CD4-positive, alpha-beta T cell treated with Interleukin-6 at 100 ng/mL for 8 hours (primary cell): ENCODE measurements around the gene PHLPP1.

Experiments used
- DNase-seq: peaks from one replicate; pipeline ENCODE4 v3.0.0-alpha.2; 2020; ENCODE audit warnings: mixed read lengths, low spot score

The PHLPP1 gene

DNA sequence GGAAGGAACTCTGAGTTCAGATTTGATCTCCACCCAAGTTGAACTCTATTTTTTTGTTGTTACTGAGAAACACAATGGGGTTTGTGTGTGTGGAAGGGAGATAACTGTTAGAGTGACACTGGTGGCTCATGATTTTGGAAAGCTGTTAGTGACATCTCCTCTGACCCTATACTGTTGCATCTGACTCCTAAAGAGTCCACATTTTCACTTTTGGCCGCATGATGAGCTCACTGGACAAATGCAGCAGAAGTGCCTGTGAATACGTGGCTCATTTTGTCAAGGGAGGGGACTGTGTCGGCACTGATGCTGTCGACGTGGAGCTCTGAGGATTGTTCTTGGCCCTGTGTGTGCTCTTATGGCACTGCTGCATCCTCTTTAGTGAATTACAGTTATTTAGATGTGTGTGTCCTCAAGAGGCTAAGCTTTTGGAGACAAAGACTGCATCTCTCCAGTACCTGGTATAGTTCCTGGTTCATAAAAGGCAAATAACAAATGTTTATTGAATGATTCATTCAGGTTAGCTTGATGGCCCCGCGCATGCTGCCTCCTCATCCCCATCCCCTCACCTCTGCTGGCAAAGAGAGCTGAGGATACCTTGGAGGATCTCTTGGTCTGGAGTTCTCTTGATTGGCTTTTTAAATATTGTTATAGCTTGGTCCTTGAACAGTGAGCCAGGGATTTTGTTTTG is 135.4 kb downstream of the PHLPP1 start:
- DNase-seq: no peak

DNA sequence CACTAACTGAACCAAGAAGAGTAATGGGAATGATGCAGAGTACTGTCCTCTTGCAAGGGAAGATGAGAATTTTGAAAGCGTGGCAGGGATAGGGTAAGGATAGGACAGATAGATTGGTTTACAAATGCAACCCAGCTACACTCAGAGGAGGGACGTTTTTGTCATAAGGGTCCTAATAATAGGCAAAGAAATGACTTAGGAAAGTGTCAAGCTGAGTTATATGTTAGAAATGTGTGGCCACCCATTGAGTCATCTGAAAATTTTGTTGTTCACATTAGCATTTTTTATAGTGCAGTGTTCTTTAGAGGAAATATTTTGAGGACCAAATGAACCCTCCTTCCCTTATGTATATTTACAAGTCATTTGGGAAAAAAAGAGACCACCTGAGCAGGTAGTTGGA is 137.5 kb downstream of the PHLPP1 start:
- no peak for DNase-seq

DNA sequence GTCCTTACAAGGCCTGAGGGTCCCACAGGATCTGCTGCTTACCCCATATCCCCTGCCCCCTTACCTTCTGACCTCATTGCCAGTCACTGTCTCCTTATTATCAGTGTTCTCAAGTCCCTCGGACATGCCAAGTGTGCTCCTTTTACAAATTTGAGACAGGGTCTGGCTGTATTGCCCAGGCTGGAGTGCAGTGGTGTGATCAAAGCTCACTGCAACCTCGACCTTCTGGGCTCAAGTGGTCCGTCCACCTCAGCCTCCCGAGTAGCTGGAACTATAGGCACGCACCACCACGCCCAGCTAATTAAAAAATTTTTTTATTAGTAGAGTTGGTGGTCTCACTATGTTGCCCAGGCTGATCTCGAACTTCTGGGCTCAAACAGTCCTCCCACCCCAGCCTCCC is 141.0 kb downstream of the PHLPP1 start:
- no peak for DNase-seq

DNA sequence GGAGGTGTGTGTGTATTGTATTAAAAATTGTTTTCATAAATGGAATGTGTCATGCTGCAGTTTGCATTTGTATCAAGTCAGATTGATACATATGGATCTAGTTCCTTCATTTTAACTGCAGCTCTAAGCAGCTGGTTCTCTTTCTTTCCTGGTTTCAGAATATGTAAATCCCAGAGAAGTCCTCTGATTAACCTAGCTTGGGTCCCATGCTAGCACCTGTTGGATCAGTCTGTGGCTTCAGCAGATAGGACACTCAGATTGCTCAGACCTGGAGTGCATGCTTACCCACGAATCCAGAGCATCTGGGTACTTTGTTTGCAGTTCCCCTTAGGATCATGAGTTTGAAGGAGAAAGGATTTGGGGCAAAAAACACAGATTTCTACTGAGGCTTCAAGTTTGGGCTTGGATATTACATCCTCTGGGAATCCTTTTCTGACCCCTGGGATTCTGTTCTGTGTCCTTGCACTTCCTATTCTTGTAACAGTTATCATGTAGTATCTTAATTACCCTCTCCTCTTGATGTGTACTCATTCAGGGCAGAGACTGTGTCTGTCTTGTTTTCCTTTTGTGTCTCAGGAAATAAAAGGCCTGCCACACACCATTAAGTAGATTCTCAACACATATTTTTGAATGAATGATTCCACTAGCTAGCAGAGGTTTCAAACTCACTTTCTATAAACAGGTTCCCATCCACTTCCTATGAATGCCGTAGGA is 142.1 kb downstream of the PHLPP1 start:
- no peak for DNase-seq

DNA sequence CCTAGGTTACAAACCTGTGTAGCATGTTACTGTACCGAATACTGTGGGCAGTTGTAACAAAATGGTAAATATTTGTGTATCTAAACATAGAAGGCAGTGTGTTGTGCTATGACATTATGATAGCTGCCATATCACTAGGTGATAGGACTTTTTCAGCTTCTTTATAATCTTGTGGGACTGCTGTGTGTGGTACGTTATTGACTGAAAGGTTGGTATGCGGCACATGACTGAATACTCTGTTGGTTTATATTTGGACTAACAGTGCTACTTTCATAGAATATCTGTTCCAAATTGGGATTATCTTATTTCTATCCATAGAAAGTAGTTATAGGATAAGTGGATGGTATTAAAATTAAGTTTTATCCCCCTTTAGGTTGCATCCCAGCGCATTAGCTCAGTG is 144.7 kb downstream of the PHLPP1 start:
- no peak for DNase-seq

DNA sequence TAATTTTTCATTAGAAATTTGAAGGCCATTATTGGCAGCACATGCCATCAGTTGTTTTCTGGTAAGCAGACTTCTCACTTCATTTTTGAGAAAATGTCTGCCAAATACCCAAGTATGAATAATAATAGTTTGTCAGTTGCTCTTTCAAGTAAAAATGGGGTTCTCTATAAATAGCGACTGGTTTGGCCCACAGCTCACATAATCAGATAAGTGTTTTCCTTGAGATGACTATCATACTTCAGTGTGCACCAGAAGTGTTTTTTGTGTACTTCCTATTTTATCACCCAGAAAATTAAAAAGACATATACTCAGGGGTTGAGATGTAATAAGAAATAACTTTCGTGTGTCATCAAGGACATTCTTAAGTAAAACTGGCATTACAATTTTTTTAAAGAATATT is 147.1 kb downstream of the PHLPP1 start:
- DNase-seq: no peak

DNA sequence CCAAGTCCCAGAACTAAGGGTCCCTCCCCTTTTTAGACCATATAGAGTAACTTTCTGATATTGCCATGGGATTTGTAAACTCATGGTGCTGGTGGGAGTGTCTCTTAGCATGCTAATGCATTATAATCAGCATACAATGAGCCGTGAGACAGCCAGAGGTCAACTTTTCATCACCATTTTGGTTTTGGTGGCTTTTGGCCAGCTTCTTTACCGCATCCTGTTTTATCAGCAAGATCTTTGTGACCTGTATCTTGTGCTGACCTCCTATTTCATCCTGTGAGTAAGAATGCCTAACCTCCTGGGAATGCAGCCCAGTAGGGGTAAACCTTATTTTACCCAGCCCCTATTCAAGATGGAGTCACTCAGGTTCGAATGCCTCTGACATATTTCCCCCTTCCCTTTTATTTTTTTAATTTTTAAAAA is 148.2 kb downstream of the PHLPP1 start:
- DNase-seq: no peak

DNA sequence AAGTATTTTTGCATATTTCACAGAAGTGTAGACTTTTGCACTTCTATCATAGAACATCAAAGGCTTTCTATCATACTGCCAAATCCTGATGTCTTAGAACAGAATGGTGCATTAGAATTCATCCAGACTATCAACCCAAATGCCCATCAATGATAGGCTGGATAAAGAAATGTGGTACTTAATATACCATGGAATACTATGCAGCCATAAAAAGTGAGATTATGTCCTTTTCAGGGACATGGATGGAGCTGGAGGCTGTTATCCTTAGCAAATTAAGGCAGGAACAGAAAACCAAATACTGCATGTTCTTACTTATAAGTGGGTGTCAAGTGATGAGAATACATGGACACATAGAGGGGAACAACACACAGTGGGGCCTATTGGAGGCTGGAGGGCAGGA is 150.2 kb downstream of the PHLPP1 start:
- DNase-seq: no peak

DNA sequence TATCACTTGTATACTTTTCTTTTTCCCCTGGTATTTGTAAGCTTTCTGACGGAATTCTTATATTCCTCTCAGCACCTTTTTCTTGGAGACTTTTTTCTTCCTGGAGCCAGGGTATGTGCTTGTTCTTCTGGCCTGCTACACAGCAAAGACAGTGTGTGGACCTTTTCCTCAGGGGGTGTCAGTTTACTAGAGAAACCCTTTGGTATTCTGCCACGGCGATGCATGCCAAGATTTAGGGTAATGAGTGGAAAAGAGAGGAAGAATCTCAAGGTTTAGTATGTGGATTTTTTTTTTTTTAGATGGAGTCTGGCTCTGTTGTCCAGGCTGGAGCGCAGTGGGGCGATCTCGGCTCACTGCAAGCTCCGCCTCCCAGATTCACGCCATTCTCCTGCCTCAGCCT is 152.2 kb downstream of the PHLPP1 start:
- DNase-seq: no peak

DNA sequence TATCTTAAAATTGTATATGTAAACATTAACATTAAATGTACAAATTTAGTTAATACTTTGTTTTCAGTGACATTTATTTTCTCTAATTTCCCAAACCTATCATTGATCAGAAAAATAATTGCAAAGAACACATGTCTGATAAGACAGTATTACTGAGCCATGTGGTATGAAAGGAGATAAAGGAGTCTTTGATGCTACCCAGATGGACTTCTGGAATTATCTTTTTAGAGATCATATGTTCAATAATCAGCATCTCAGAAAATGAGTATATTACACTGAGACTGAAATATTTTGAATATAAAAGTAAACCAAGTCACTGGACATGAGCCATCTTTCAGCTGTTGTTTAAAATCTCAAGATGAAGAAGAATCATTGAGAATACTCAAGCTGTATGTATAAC is 153.3 kb downstream of the PHLPP1 start:
- DNase-seq: no peak

DNA sequence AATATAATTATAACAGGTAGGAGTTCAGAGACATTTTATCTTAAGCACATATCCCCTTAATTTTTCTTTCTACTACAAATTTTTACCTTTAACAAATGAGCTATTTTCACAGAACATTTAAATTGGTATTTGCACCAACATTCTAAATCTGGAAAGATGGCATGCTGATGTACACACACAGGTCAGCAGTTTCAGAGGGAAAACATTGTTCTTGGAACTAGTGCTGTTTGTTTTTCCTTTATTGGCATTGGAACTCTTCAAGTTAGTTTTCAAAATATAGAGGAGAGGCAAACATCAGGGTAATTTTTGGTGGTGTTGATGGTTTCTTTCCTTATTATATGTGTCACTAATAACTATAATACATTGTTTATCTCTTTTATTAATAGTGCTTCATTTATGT is 155.3 kb downstream of the PHLPP1 start:
- no peak for DNase-seq

DNA sequence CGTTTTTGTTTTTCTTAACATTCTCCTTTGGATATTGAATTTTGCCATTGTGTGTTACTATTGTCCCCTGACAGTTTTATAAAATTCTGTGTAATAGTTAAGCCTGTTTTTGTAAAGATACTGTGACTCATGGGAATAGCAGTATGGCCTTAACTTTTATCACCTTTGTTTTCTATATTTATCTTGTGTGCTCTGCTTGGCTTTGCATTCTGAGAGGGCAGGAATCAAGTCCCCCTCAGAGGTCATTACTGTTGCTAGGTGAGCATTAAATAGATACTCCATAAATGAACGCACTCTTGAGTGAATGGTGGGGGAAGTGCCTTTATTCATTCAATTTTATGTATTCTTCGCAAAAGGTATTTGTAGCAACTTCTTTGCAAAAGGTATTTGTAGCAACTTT is 160.0 kb downstream of the PHLPP1 start:
- no peak for DNase-seq

DNA sequence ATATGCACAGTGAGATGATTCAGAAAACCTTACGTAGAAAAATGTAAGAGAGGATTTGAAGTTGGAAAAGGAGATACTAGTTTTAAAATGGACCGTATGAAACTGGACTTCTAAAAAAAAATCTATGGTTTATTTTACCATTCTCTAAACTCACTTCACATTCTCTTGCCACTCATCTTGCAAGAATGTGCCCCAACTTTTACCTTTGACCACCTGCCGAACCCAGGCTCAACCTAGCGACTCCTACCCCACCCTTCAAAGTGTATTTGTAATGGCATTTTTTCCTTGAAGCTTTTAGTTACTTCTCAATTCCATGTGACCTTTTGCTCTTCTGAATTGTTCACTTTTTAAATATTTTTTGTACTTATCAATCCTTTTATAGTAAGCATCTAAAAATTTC is 160.8 kb downstream of the PHLPP1 start:
- DNase-seq: no peak

DNA sequence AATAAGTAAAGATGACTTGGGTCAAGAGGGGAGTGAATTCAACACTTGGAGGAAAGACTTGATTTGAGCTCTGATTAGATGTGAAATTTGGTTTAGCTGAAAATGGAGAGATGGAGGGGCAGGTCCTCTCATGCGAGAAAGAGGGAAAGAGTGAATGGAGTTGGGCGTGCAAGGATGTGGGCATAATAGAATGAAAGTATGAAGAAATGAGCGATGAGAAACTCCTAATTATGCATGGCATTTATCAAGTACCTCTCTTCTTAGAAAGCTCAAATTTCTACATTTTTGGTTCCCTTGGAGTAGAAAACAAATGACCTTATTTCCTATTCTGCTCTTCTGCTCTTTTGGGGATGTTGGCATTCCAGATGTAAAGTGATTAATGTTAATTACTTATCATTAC is 161.5 kb downstream of the PHLPP1 start:
- no peak for DNase-seq

DNA sequence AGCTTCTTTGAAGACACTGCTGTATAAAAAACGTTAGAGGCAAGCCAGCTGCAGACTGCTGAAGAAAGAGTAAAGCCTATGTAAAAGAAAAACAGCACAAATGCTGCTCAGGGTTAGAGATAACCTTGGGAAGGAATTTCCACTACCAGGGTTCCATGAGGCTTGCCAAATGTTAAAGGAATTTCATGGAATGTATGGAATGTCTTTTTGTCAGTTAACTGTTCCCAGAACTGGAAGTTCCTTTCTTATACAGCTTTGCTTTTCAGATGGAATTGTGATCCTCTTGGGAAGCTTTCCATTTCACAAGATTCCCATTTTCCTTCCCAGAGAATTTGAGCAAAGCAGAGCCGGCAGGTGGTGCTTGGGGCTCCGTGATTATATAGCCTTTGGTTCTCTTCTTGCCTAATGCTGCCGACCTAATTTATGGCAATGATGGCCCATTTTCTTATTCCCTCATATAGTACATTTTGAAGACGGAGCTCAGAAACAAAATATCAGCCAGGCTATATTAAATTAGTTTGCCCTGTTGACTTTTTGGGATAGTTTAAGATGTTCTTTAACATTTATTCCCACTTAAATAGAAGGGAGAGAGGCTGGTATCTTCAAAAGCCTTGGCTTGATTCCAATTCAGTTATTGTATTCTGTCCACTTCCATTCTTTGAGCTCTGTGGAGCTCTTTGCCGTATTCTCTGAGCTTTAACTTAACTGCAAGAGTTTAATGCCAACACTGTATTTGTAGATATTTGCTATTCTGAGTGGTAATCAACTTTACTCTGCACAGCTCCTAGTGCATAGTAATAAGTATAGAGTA is 162.3 kb downstream of the PHLPP1 start:
- no peak for DNase-seq

DNA sequence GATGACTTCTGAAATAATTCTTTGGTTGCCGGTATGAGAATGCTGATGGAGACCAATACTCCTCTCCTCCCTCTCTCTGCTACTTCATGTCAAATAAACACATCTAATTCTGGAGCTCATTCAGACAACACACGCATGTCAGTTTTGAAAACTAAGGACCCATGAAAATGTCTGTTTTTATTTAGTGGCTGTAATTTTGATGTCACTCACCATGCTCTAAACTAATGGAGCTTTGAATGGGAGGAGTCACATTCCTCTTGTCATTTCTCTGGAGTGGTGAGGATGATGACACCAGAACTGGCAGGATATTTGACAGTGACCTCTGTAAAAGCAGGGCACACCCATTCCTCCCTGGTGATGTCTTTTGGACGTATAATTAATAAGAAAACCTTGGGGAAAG is 163.0 kb downstream of the PHLPP1 start:
- no peak for DNase-seq

DNA sequence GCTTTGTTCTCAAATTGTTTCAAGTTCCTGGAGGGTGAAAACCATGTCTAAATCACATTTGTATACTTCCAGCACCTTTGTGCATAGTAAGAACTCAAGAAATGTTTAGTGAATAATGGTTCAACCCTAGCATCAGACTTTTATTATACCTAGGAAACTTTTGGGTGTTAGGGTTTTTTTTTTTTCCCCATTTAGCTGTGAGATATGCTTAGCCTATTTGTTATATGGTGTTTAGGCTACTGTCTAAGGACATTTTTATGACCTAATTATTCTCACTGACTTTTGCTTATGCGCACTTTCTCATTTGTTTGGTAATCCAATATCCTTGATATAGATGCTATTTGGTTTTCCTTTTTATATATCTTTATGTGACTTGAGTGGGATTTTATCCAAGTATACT is 164.7 kb downstream of the PHLPP1 start:
- DNase-seq: no peak

DNA sequence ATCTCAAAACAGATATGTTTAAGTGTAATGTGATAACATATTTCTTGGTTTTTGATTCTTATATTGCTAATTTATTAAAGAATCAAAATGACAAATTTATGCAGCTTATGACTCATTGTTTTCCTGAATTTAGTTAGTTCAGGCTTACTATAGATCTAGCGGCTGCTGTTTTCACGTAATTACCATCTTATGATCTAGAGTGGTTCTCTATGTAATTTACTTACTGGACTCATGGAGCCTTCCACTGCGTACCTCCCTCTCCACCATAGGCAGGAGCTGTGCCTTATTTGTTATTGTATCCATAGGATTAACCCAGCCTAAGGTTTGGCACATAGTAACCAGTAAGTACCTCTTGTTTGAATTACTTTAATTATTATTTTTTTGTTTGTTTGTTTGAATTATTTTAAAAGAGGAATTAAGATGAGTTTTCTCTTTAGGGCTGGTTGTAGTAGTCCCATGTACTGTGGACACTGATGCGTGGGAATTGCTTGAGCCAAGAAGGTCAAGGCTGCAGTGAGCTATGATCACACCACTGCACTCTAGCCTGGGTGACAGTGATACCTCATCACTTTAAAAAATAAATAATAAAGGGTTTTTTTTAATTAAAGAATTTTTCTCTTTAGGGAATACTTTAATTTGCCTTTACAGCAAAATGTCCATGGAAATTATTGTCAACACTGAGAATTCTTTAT is 165.5 kb downstream of the PHLPP1 start:
- no peak for DNase-seq

DNA sequence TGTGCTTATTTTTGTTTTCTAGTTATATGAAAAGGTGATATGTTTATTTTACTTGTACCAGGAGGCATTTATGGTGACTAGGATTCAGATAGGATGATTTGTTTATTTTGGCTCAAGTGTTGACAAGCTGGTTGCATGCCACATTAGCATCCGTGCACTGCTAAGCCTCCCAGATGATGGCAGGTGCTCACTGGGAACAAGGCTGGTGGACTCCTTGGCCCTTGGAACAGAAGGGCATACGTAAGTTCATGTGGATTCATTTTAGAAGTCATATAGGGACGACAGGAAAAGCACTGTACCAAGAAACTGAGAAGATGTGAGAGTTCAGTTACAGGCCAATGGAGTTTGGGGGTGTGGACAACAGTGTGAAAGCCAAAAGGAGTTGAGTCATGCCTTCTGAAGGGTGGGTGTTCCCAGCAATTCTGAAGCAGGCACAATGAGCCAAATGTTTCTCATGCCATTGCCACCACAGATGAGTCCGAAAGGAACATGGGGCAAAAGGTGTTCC is 166.2 kb downstream of the PHLPP1 start:
- DNase-seq: no peak

DNA sequence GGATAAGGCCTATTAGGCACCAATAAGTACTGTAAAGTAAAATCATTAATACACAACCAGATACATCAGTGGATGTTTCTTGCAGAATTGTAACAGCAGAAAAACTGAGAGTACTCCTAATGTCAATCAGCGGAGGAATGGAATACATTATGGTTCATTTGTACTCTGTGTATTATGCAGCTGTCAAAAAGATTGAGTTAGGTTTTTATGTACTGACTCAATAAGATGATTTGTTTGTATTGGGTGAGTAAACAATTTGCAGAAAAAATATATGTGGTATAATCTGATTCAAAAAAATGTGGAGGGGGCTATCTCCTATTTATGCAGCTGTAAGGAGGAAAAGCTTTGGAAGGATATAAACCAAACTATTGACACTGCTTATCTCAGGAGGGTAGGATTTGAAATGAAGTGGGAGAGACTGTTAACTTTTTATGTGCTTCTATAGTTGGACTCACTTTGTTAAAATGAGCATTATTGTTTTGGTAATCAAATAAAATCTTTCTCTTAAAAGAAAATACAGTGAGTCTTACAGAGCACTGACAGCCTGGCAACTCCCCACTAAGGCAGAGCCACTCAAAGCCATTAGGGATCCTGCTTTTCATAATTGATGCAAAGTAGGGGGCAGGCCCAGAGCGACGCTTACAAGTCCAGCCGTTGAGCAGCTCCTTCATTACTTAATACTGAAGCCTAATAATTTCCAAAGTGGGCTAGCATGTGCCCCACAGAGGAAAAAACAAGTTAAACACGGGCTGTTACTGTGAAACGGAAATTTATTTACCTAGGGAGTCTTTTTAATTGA is 168.8 kb downstream of the PHLPP1 start:
- DNase-seq: no peak

DNA sequence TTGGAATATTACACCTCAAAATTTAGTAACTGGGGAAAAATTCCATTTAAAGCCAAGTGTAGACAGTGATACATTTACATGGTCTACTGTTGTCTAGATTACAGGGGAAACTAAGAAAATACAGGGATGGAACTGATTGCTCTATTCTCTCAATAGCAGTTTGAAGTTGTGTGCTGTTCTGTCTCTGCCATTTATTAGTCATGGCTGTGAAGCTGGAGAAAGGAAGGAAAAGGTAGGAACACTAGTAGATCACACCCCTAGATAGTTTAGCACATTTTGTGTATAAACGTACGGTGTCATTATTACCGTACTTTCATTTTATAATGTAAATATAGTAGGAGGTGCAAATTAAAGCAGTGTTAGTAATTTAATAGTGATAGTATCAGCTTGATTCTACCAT is 170.5 kb downstream of the PHLPP1 start:
- DNase-seq: no peak
